Rectal smooth muscle tissue (tissue), 1 donor: ENCODE measurements around the gene ATP1A3.

ENCODE experiments used
- H3K27ac ChIP-seq: one replicate; pipeline ENCODE4 v1.7.0; 2013; ENCODE audit warnings: low read depth, low read length, inconsistent platforms
- H3K27me3 ChIP-seq: one replicate; pipeline ENCODE4 v1.7.0; 2013; ENCODE audit warnings: low read length; ENCODE audit not compliant: control insufficient read depth, insufficient read depth
- H3K36me3 ChIP-seq: one replicate; pipeline ENCODE4 v1.7.0; 2013; ENCODE audit warnings: low read length; ENCODE audit not compliant: control insufficient read depth, insufficient read depth
- H3K4me1 ChIP-seq: one replicate; pipeline ENCODE4 v1.7.0; 2013; ENCODE audit warnings: low read length; ENCODE audit not compliant: control insufficient read depth, insufficient read depth
- H3K4me3 ChIP-seq: one replicate; pipeline ENCODE4 v1.7.0; 2013; ENCODE audit warnings: low read length
- H3K9ac ChIP-seq: one replicate; pipeline ENCODE4 v1.7.0; 2013; ENCODE audit warnings: low read length

The ATP1A3 gene

GRCh38 chr19:41933693-41934426, 60.2 kb downstream of the ATP1A3 start:
- Histone ChIP-seq H3K27ac (no peak overlapping the region), H3K36me3 (no peaks in the 10 kb centered on the region), H3K9ac (no peak overlapping the region), H3K4me3 (no peak overlapping the region), H3K27me3 (peaks cover 23% of the 10 kb centered on the region), H3K4me1 (no peaks in the 10 kb centered on the region)

GRCh38 chr19:41932720-41933332, 61.2 kb downstream of the ATP1A3 start:
- Histone ChIP-seq H3K4me1 (no peaks in the 10 kb centered on the region), H3K4me3 (no peak overlapping the region), H3K36me3 (no peaks in the 10 kb centered on the region), H3K27me3 (peaks cover 25% of the 10 kb centered on the region), H3K9ac (no peak overlapping the region), H3K27ac (no peak overlapping the region)

- Histone ChIP-seq H3K9ac (no peak overlapping the region), H3K36me3 (no peaks in the 10 kb centered on the region), H3K4me1 (no peaks in the 10 kb centered on the region), H3K4me3 (no peak overlapping the region), H3K27me3 (peaks cover 25% of the 10 kb centered on the region), H3K27ac (no peak overlapping the region)
Observed at GRCh38 chr19:41932259-41932719, 61.7 kb downstream of the ATP1A3 start.

- Histone ChIP-seq H3K27me3 (peaks cover 29% of the 10 kb centered on the region), H3K27ac (no peak overlapping the region), H3K4me1 (no peaks in the 10 kb centered on the region), H3K36me3 (no peaks in the 10 kb centered on the region), H3K9ac (no peak overlapping the region), H3K4me3 (no peak overlapping the region)
Observed at GRCh38 chr19:41930926-41931592, 63.0 kb downstream of the ATP1A3 start.

- no peaks in the 10 kb centered on the region for H3K4me1 ChIP-seq
- H3K27ac ChIP-seq, result no peak overlapping the region
- peaks cover 34% of the 10 kb centered on the region for H3K27me3 ChIP-seq
- H3K9ac ChIP-seq, result no peak overlapping the region
- no peaks in the 10 kb centered on the region for H3K36me3 ChIP-seq
- H3K4me3 ChIP-seq, result no peak overlapping the region
Observed at GRCh38 chr19:41930322-41930722, 63.7 kb downstream of the ATP1A3 start.

GRCh38 chr19:41929536-41930071, 64.4 kb downstream of the ATP1A3 start:
- no peaks in the 10 kb centered on the region for H3K4me1 ChIP-seq
- no peaks in the 10 kb centered on the region for H3K36me3 ChIP-seq
- no peak overlapping the region for H3K9ac ChIP-seq
- H3K4me3 ChIP-seq, result no peak overlapping the region
- H3K27me3 ChIP-seq, result peaks cover 37% of the 10 kb centered on the region
- no peak overlapping the region for H3K27ac ChIP-seq

- no peaks in the 10 kb centered on the region for H3K36me3 ChIP-seq
- no peaks in the 10 kb centered on the region for H3K4me1 ChIP-seq
- no peak overlapping the region for H3K27ac ChIP-seq
- H3K9ac ChIP-seq, result no peak overlapping the region
- peaks cover 37% of the 10 kb centered on the region for H3K27me3 ChIP-seq
- H3K4me3 ChIP-seq, result peak overlapping the region; percentile 58
Observed at GRCh38 chr19:41928754-41929535, 65.1 kb downstream of the ATP1A3 start.

- Histone ChIP-seq H3K9ac (no peak within 1 kb of the TSS), H3K36me3 (no peaks in the 10 kb centered on the region), H3K27me3 (peaks cover 37% of the 10 kb centered on the region), H3K4me3 (peak within 1 kb of the TSS; percentile 64), H3K27ac (no peak within 1 kb of the TSS), H3K4me1 (no peaks in the 10 kb centered on the region)
Observed at GRCh38 chr19:41928221-41928683, 65.8 kb downstream of the ATP1A3 start, which contains the start of gene ERFL. ERFL (minus strand) TSS chr19:41928449; CDS start chr19:41912919, 15,530 bp downstream.

GRCh38 chr19:41927497-41928192, 66.4 kb downstream of the ATP1A3 start:
- Histone ChIP-seq H3K36me3 (no peaks in the 10 kb centered on the region), H3K4me3 (peak overlapping the region; percentile 64), H3K9ac (no peak overlapping the region), H3K4me1 (no peaks in the 10 kb centered on the region), H3K27me3 (peaks cover 36% of the 10 kb centered on the region), H3K27ac (no peak overlapping the region)

GRCh38 chr19:41926763-41927496, 67.1 kb downstream of the ATP1A3 start:
- no peak overlapping the region for H3K9ac ChIP-seq
- no peak overlapping the region for H3K27ac ChIP-seq
- no peaks in the 10 kb centered on the region for H3K36me3 ChIP-seq
- no peak overlapping the region for H3K4me3 ChIP-seq
- H3K4me1 ChIP-seq, result no peaks in the 10 kb centered on the region
- peaks cover 33% of the 10 kb centered on the region for H3K27me3 ChIP-seq
